Vagina (tissue), 2 donors: ENCODE results near the gene PSME3IP1.
"Not testable (repeated sequence)": the region's sequence is repeated elsewhere in the genome, so short reads cannot be mapped to it uniquely, and the experiment has no call there.

Experiments
- POLR2A ChIP-seq, 2 donors: fragments of 450-650 bp; IDR thresholded peaks; one replicate each; pipeline ENCODE4 v1.6.1; 2017; ENCODE audit warnings: antibody characterized with exemption in 2 of 2, mild to moderate bottlenecking in 2 of 2, moderate library complexity in 2 of 2
- POLR2AphosphoS5 ChIP-seq, 2 donors: sonication (generic); formaldehyde crosslinking; IDR thresholded peaks; one replicate each; pipeline ENCODE4 v1.9.0; 2017; ENCODE audit warnings: antibody characterized with exemption in 2 of 2, mild to moderate bottlenecking in 2 of 2, low read depth in 1 of 2; ENCODE audit not compliant: insufficient read depth in 1 of 2
- TF ChIP-seq, protein P1 (sequence below), 3 experiments: fragments of 450-650 bp in 2 of 3; fragments of 200-600 bp in 1 of 3; sonication (generic) in 1 of 3; IDR thresholded peaks; one replicate each; pipeline ENCODE4 v1.5.1; 2017 to 2019; ENCODE audit warnings: antibody characterized with exemption in 3 of 3, mild to moderate bottlenecking in 2 of 3, moderate library complexity in 2 of 3

DNA sequence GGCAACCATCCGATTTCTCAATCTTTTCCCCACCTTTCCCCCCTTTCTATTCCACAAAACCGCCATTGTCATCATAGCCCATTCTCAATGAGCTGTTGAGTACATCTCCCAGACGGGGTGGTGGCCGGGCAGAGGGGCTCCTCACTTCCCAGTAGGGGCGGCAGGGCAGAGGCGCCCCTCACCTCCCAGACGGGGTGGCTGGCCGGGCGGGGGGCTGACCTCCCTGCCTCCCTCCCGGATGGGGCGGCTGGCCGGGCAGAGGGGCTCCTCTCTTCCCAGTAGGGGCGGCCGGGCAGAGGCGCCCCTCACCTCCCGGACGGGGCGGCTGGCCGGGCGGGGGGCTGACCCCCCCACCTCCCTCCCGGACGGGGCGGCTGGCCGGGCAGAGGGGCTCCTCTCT is 14.5 kb upstream of the PSME3IP1 start:
- not testable (repeated sequence) for TF ChIP-seq POLR2A (IDR thresholded peaks at IDR 0.05); POLR2AphosphoS5 (IDR thresholded peaks at IDR 0.05; ENCODE audit: insufficient read depth in 1 of 2, low read depth in 1 of 2)
- TF ChIP-seq, protein P1, sequence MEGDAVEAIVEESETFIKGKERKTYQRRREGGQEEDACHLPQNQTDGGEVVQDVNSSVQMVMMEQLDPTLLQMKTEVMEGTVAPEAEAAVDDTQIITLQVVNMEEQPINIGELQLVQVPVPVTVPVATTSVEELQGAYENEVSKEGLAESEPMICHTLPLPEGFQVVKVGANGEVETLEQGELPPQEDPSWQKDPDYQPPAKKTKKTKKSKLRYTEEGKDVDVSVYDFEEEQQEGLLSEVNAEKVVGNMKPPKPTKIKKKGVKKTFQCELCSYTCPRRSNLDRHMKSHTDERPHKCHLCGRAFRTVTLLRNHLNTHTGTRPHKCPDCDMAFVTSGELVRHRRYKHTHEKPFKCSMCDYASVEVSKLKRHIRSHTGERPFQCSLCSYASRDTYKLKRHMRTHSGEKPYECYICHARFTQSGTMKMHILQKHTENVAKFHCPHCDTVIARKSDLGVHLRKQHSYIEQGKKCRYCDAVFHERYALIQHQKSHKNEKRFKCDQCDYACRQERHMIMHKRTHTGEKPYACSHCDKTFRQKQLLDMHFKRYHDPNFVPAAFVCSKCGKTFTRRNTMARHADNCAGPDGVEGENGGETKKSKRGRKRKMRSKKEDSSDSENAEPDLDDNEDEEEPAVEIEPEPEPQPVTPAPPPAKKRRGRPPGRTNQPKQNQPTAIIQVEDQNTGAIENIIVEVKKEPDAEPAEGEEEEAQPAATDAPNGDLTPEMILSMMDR (IDR thresholded peaks at IDR 0.05) = not testable (repeated sequence)
